Hematopoietic multipotent progenitor cell treated with erythropoietin and hydrocortisone succinate and interleukin-3 and kit ligand, for 17 days (in vitro differentiated cells): ENCODE results near the gene KLHL5.
"Not testable (repeated sequence)": the region's sequence is repeated elsewhere in the genome, so short reads cannot be mapped to it uniquely, and the experiment has no call there.

ENCODE experiments used
- DNase-seq: peaks from one replicate; pipeline ENCODE4 v3.0.0-alpha.2; 2015; ENCODE audit warnings: low spot score

Gene KLHL5

DNA sequence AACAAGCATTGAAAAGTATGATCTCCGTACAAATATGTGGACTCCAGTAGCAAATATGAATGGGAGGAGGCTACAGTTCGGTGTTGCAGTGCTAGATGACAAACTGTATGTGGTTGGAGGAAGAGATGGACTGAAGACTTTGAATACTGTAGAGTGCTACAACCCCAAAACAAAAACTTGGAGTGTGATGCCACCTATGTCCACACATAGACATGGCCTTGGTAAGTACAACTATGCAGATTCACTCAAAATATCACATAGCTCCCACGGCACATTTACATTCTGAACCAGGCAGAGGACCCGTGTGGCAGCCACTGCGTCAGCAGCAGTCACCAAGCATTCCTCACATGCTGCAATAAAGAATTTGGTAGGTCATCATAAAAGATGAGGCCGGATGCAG is 41.3 kb downstream of the KLHL5 start:
- DNase-seq = no peak

DNA sequence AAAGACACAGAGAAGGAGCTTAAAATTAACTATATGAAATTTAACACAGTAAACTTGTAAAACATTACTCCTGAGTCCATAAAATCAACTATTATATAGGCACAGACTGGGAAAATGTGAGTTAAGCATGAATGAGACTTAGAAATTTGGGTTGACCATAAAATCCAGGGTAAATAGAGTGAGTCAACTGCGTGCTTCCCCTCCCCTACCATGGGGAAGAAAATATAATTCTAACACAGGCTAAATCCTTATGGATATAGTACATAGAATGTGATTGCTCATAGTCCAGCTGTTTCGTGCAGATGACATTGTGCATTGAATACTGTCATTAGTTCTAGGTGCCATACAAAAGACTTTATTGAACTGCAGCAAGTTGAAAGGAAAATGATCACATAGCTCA is 42.2 kb downstream of the KLHL5 start:
- no peak for DNase-seq

DNA sequence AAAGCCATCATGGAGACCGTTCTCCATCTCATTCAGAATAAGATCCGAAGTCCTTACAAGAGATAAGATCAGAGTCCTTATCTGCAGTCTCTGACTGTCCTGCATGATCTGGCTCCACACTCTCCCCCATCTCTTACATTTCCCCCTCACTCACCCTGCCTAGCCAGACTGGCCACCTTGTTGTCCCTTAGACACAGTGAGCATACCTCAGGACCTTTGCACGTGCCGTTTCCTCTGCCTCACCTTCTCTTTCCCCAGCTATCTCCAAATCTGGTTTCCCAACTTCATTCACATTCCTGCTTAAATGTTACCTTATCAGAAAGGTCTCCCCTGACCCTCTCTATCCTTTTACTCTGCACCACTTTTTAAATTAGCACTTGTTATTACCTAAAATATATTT is 44.0 kb downstream of the KLHL5 start:
- DNase-seq = no peak

DNA sequence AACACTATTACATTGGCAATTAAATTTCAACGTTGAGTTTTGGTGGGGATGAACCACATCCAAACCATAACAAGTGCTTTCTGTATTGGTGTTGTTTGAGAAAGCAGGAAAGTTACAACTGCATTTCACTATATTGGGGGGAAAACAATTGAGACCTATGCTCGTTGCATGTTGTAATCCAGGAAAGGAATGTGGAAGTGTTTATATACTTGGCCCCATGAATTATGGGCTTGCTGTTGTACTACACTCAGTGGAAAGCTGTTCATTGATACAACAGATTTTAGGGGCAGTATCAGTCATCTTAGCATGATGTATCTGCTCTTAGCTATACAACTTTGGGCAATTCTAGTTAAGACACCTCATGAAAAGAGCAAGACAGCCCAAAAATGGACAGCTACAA is 52.4 kb downstream of the KLHL5 start:
- no peak for DNase-seq

DNA sequence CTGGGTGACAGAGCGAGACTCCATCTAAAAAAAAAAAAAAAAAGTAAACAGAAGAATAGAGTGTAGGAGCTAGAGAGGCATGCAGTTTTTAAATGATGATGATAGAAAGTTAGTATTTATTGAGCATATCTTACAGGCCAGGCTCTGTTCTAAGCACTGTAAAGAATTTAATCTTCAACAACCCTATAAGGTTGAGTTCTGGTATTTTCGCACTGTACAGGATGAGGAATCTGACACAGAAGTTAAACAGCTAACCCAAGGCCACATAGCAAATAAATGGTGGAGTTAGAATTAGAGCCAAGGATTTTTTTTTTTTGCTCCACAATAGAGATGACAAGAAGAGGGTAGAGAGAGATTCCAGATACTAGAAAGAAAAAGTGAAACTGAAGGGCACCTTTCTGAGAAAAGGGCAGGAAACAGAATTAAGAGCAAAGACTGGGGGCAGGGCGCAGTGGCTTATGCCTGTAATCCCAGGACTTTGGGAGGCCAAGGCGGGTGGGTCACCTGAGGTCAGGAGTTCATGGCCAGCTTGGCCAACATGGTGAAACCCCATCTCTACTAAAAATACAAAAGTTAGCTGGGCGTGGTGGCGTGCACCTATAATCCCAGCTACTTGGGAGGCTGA is 56.1 kb downstream of the KLHL5 start:
- no peak for DNase-seq

DNA sequence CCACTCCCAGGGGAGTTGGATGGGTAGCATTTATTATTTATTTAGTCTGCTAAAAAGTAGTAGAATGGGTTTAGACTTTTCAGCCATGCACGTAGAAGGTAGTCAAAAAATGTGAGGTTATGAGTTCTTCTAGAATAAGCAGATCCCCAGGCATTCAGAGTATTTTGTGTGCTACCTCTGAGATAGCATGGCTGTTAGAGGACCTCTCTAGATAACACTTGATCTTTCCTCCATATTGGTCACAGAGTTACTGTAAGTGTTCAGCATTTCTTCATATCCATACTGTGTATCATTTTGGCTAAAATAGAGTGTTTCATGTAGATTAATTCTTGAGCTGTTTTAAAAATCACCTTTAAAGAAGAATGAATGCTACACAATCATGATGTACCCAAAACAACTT is 58.4 kb downstream of the KLHL5 start:
- DNase-seq = no peak

DNA sequence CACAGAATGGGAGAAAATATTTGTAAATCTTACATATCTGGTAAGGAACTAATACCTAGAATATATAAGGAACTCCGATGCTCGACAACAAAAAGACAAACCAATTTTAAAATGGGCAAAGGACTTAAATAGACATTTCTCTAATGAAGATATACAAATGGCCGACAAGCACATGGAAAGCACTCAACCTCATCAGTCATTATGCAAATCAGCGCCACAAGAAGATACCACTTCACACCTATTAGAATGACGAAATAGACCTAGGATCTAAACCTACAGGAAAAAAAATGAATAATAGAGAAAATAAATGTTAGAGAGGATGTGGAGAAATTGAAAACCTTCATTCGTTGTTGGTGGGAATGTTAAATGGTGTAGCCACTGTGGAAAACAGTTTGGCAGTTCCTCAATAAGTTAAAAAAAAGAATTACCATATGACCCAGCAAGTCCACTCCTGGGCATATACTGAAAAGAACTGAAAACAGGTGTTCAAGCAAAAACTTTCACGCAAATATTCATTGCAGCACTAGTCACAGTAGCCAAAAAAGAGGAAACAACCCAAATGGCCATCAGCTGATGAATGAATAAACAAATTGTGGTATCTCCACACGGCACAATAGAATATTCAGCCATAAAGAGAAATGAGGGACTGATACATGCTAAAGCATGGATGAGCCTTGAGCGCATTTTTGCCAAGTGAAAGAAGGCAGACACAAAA is 63.0 kb downstream of the KLHL5 start:
- no peak for DNase-seq

DNA sequence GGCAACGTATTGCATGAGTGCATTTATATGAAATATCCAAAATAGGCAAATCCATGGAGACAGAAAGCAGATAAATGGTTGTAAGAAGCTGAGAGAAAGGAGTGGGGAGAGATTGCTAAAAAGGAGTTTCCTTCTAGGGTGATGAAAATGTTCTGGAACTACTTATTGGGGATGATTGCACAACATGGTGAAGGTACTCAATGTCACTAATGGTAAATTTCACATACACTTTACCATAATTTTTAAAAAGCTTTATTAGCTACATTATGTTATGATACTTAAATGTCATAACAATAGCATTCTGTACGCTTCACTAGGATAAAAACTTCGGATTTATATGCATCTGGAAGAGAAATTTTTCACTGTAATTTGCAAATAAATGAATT is 63.6 kb downstream of the KLHL5 start:
- DNase-seq = no peak

DNA sequence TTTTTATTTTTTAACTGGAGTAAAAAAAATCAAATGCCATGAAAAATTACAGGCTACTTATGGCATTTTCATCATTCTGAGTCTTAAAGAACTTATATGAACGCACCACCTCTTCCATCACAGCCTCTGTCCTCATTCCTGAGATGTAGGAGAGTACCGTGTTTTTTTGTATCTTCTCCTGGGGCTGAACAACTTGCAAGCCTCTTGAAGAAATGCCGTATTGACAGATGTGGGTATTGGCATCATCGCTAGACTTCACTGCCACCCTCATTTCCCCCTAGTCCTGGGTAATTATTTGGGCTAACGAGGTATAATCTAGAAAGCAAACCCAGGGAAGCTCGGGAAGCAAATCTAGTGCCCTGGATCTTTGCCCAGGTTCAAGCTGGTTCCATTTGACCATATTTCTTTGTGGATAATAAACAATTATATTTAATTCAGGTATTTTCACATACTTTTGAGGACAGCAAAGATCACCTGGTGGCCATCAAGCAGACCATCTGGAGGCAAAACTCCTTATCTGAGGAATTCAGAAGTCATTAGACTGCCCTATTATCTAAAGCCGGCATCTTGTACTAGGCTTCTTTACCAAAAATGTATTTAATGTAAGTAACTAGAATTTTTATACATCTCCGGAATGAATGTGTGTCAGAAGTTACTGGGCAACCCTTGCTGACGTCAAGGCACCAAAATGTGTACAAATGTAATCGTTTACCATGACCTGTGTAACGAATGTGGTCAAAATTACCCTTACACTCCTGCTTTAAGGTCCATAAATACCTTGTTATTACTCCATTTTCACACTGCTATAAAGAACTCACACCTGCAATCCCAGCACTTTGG is 64.4 kb downstream of the KLHL5 start:
- no peak for DNase-seq

DNA sequence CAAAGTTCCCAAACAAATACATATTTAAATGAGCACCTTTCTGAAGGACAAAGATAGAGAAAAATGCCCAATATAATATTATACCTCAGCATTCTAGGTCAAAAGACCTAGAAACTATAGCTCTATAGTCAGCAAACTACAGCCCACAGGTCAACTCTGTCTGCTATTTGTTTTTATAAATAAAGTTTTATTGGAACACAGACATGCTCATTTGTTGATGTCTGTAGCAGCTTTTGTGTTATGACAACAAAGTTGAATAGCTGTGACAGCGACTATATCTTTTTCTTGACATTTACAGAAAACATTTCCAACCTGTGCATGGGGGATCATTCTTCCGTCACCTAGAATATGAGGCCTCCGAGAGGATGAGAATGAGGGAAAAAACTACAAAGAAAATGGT is 71.6 kb downstream of the KLHL5 start:
- DNase-seq = no peak

DNA sequence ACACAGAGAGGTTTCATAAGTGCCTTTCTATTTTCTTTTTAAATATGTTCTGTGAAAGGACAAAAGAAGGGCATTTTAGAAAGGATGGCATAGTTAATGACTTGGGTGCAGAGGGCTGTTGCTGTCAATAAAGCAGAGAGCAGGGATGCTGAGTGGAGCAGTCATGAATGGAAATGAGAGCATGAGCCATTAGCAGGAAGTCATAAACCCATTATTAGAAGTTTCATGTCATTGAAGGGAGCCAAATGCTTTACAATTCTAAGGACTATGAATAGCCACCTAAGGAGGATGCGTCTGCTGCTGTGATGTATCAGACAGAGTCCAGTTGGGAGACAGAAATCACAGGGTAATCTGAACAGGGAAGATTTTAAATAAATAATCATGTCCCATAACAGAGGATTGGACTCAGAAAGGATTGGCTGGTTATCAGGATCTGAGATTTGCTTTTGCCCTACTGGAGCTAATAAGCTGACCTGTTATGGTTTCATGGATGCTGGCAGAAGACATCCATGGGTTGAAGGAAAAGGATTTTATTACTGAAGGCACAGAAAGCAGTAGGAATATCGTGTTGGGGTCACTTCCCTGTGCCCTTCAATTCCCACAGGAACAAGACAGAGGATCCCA is 72.8 kb downstream of the KLHL5 start:
- no peak for DNase-seq

DNA sequence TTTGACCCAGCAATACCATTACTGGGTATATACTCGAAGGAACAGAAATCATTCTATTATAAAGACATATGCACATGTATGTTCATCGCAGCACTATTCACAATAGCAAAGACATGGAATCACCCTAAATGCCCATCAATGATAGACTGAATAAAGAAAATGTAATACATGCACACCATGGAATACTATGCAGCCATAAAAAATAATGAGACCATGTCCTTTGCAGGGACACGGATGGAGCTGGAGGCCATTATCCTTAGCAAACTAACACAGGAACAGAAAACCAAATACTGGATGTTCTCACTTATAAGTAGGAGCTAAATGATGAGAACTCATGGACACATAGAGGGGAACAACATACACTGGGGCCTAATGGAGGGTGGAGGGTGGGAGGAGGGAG is 76.2 kb downstream of the KLHL5 start:
- not testable (repeated sequence) for DNase-seq

DNA sequence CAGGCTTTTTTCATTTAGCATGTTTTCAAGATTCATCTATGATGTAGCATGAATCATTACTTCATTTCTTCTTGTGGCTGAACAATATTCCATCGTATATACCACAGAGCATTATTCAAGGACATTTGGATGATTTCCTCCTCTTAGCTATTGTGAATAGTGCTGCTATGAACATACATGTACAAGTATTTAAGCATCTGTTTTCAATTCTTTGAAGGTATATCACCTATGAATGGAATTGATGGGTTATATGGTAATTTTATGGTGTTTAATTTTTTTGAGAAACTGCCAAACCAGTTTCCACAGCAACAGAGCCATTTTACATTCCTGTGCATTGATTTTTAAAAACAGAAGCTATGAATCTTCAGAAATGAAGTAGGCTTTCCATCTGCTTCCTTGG is 84.2 kb downstream of the KLHL5 start:
- DNase-seq = no peak

DNA sequence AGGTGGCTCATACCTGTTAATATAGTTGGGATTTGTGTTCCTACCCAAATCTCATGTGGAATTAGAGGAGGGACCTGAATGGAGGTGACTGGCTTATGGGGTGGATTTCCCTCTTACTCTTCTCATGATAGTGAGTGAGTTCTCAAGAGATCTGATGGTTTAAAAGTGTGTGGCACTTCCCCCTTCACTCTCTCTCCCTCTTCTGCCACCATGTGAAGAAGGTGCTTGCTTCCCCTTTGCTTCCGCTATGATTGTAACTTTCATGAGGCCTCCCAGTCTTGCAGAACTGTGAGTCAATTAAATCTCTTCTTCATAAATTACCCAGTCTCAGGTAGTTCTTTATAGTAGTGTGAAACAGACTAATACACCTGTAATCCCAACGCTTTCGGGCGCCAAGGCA is 92.0 kb downstream of the KLHL5 start:
- no peak for DNase-seq

DNA sequence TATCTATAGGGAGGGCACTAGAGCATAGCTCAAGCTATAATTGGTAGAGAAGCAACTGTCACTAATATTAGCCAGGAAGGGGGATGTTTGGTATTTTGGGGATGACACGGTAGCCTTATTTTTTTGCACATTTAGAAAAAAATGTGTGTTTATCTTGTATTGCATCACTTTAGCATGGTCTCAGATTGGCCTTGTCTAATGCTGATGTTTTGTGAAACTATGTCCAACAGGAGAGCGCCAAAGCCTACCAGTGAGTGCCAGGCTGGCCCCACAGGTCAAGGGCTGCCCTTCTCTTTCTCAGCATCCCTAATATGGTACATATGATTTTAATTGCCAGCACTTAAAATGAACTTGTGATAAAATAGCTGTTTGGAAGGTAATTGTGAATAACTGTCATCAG is 95.5 kb downstream of the KLHL5 start:
- DNase-seq = no peak

DNA sequence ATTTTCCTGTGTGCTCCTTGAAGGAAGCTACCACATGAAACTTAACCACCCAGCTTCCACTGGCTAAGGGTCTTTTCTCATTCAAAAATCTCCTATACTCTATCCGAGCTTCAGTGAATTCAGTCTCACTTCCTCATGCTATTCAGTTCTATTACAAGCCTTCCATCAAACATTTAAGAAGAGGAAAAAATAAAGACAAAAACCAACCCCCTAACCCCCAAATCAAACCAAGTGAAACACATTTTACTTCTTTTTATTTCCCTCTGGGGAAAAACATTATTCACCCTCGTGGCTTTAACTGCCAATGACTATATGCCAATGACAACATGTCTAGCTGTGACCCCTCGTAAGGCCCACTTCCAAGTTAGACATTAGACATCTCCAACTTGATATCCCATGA is 104.1 kb downstream of the KLHL5 start:
- no peak for DNase-seq

DNA sequence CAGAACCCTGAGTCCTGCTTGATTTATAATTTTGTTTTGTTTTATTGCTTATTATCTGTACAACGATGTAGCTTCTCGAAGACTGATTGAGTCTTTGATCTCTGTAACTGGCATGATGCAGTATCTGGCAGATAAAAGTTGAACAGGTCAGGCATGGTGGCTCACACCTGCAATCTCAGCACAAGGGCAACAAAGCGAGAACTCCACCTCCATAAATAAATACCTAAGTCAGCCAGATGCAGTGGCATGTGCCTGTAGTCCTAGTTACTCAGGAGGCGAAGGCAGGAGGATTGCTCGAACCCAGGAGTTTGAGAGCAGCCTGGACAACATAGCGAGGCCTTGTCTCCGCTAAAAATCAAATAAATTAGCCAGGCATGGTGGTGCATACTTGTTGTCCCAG is 104.6 kb downstream of the KLHL5 start:
- no peak for DNase-seq

DNA sequence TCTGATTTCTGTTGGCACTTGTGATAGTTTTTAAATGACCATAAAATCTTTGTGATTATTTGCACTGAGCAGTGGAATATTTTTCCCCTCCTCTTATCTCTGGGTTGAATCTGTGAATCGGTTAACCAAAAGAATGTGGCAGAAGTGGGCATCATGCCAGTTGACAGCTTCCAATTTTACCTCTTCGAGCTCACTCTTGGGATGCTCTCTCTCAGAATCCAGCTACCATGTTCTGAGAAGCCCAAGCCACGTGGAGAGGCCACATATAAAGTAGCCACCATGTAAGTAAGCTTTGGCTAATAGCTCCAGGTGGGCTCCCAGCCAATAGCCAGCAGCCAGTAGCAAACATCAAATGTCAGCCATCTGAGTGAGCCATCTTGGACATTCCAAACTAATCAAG is 107.4 kb downstream of the KLHL5 start:
- DNase-seq = no peak

DNA sequence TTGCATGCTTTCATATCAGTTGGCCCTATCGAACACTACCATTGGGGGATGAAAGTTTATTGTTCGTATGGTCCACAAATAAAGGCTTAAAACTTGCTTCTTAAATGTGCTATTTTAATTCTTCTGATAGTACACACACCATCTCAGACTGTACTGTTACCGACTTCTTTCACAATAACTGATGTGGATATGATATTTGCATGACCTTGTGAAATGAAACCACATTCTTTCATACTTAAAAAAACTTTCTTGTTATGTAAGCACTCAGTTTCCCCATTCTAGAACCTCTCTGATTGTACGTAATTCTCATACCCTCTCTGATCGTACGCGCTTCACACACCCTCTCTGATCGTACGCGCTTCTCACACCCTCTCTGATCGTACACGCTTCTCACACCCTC is 108.3 kb downstream of the KLHL5 start:
- DNase-seq = no peak
